GM18498 (cell line): ENCODE results near the gene GFI1B.
"Not testable (repeated sequence)": the region's sequence is repeated elsewhere in the genome, so short reads cannot be mapped to it uniquely, and the experiment has no call there.

Experiments
- ATAC-seq: cut with Tn5 transposase; IDR thresholded peaks from one replicate; pipeline ENCODE4 v1.9.1; 2021; ENCODE audit warnings: mild to moderate bottlenecking, moderate library complexity; ENCODE audit not compliant: unreplicated experiment

Gene GFI1B

DNA sequence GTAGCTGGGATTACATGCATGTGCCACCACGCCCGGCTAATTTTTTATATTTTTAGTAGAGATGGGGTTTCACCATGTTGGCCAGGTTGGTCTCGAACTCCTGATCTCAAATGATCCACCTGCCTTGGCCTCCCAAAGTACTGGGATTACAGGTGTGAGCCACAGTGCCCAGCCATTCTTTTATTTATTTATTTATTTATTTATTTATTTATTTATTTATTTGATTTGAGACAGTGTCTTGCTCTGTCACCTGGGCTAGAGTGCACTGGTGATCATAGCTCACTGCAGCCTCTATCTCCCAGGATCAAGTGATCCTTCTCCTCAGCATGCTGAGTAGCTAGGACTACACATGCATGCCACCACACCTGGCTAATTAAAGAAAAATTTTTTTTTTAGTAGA lies 10.6 kb upstream of the GFI1B start:
- not testable (repeated sequence) for ATAC-seq

DNA sequence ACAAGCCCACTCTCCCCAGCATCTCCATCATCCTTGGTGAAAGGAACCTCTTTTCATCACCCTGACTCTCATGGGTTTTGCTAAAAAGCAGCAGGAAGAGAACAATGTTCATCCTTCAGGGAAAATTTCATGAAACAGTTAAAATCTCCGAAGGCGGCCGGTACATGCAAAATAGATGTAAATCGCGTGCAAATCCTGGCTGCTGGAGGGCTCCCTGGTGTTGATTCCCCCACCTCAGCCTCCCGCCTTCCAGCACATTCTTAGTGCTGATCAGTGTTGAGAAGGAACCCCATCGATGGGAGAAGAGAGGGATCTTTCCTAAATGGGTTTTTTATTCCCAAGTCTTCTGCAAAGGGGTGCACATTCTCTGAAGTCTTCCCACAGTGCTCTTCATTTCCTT lies 8.7 kb upstream of the GFI1B start:
- ATAC-seq = no peak

DNA sequence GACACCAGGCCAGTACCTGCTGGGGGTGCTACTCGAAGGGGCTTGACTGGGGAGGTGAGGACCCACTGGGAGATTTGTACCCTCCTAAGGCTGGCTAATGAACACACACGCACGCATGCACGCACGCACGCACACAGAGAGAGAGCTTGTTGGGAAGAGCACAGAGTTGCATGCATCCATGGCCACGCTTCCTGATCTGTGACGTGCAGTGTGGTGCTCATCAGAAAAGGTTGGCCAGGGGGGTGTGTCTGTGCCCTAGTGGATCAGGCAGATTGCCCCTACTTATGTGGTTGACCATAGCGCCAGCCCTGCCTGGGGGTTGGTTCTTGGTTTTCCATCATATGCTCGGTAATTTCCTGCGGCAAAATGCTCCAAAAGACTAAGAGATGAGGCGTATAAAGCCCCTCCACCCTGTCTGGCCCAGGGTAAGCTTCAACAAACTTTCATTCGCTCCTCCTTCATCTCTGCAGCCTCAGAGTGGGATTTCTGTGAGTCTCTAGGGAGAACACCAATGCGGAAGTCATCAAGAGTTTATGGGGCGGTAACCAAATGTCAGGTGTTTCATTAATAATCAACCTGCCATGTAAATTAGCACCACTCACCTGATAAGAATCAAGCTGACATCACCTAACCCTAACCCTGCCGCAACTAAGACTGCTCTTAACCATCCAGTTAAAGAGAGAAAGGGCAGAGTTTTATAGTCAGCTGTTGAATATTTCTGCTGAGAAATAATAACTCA lies 8.0 kb upstream of the GFI1B start:
- no peak for ATAC-seq

DNA sequence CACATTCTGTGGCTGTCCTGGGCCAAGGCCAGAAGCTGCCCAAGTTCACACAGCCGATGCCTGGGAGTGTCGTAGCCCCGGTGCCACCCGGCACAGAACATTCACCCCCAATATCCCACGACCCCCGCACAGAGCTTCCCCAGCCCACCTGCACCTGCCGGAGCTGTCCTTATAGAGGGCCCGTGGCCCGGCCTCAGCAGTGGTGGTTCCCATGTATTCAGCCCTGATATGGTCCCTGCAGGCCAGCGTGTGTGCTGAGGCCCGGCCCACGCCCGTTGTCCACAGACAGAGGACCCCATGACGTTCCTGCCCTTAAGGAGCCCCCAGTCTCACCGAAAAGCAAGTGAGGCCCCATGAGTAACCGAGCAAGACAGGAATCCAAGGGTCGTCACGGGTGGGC lies 5.3 kb upstream of the GFI1B start:
- ATAC-seq = no peak

DNA sequence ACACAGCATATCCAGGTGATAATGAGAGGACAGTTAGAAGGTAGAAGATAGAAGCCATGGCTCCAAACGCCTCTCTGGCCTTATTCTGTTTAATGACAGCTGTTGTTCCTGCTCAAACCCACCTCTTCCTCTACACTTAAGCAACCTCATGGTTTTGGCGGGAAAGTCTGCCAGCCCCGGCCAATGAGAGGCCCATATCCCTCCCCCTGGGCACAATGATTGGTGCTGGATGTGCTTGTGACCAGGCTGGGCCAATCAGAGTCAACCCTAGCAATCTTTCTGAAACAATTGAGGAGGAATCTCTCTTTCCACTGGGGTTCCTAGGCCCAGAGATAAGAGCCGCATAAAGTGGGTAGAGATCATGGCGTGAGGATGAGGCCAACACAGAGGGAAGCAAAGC lies 4.8 kb upstream of the GFI1B start:
- no peak for ATAC-seq

DNA sequence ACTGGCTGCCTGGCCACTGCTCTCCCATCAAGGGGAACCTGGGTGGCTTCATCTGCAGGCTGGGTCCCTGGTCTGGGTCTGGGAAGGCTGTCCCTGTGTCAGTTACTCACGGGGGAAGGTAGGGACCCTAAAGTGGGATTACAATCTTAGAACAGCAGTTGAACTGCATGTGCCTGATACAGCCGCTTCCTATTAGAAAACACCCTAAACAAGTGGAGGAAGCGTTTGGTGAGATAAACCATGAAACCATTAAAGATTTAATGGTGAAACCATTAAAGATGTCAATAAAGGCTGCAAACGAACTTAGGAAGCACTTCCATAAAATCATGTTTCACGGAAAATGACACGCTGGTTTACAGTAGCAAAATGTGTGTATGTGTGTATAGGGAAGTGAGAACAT lies 2.5 kb upstream of the GFI1B start:
- no peak for ATAC-seq

DNA sequence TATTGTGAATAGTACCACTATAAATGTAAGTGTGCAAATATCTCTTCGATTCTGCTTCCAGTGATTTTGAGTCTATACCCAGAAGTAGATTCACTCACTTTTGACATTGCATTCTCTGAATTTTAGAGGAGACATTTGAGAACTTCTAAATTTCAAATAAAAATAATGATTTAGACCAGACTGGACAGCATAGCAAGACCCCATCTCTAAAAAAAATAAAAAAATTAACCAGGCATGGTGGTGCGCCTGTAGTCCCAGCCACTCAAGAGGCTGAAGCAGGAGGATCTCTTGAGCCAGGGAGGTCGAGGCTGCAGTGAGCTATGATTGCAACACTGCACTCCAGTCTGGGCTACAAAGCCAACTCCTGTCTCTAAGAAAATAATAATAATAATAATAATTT lies 1.9 kb upstream of the GFI1B start:
- no peak for ATAC-seq

DNA sequence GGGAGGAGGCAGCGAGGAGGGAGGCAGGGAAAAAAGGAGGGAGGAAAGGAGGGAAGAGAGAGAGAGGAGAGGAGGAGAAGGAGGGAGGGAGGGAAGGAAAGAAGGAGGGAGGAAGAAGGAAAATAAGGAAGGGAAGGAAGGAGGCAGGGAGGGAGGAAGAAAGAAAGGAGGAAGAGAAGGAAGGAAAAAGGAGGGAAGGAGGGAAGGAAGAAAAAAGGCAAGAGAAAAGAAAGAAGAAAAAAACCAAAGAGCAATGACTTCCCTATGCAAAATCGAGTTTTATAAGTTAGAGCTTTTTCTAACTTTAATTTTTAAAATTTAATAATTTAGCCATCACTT lies 413 bp upstream of the GFI1B start:
- no peak for ATAC-seq

DNA sequence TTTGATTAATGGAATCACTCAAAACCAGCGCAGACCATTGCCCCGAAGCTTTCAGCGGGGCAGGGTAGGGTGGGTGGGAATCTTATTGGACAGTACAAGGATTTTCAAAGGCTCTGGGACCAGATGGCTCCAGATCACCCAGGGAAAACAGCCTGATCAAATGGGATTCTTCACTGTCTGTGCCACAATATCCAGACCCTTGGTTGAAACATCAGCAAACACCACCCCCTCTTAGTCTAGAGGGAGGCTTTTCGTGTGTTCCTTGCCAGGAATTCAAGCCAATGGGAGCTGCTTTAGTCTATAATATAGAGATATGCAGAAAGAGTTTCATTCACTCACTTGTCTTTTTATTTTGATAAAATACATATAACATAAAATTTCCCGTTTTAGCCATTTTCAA lies 1.7 kb downstream of the GFI1B start:
- ATAC-seq = no peak

DNA sequence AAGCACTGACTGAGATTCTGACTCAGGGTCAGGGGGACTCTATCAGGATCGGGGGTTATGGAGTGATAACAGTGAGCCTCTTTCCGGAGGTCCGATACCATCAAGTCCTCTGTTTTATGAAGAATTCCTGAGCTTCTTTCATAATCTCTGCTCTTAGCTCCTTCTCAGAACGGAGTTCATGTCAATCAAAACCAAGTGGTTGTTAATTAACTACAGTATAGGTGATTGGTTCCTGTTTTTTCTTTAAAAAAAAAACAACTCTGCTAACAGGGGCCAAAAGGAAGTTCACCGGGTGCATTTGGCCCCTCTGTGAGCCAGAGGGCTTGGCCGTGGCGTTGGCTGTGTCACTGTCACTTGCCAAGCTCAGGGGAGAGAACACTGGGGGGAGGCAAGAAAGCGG lies 4.0 kb downstream of the GFI1B start:
- no peak for ATAC-seq

DNA sequence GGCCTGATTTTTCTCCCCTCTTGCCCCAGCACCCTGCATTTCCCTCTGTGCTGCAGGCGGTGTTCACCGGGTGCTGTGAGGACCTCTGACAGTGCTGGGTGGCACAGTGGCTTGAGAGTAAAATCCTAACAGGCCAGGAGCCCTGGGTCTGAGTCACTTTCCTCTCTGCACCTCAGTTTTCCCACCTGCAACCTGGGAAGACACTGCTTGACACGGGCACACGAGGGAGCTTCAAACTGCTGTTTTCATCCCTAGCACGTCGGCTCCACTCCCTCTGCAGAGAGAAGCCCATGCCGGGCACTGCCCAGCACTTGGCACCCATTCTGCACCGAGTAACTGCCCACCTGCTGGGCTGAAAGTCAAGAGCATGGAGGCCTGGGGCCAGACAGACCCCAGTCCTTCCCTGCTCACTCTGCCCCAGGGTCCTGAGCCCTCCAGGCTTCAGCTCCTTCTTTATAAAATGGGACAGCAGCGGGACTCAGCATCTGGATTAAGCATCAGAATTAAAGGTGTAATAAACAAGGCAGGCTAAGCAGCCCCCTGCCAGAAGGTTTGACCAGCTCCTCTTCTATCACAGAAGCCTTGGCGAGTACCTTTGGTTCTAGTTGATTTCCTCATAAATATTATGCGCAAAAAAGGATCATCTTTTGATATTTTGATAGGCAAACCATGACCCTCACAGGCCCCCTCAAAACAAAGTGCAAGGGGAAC lies 5.2 kb downstream of the GFI1B start:
- no peak for ATAC-seq

DNA sequence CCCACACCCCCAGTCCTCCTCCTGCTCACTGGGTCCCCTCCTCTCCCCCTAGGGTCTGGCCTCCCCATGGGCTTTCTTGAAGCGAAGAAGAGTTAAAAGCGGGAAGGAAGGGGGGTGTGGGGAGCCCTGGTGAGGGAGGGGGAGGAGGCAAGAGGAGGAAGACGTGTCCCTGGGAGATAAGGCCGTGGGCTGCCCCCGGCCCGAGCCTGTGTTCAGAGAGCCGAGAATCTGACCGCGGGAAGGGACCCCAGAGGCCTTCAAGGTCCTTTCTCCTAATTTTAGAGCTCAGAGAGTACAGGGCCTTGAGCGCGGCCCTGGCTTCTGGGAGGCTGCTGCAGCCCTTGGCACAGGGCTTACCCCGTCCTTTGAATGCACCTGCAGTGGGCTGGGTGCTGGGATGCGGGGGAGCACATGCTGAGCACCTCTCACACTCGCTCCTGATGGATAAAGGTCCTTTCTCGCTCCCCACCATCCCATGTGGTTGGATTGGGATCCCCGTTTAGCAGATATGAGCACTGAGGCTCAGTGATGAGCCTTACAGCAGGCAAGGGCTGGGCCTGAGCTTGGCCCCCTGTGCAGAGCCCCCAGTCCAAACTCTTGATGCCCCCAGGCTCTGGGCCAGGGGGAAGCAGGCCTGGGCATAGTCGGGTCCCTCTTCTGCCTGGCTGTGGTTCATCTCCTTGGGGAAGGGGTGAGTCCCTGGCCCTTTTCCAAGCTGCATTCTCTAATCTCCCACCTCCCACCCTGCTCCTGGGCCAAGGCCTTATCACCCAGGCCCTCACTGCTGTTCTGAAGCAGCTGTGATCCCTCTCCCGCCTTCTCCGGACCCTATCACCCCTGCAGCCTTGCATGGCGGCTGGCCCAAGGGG lies 5.9 kb downstream of the GFI1B start:
- ATAC-seq = no peak

DNA sequence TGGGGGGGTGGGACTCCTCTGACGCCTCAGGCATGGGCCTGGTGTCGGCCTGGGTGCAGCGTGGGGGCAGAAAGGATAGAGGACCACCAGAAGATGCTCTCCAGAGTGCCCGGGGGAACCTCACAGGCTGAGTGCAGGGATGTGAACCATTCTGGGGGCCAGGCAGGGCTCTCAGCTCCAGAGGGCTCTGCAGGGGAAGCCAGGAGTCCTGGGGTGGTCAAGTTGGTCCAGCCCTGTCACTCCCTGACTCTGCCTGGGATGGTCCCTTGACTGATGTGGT lies 6.5 kb downstream of the GFI1B start:
- ATAC-seq = no peak

DNA sequence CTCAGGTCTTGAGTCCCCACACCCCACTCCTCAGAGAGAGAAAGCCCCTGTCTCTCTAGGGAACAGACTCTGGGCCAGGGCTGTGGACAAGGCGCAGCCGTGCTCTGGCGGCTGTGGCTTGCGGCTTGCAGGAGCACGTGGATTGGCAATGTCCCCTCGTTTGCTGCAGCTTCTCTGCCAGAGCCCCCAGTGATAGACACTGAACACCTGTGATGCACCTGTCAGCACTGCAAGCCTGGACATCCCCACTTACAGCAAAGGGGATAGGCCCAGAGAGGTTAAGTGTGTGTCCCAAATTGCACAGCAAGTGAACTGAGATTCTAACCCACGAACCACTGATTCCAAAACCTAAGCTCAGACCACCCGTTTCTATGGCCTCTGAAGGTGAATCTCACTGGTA lies 7.0 kb downstream of the GFI1B start:
- ATAC-seq = no peak

DNA sequence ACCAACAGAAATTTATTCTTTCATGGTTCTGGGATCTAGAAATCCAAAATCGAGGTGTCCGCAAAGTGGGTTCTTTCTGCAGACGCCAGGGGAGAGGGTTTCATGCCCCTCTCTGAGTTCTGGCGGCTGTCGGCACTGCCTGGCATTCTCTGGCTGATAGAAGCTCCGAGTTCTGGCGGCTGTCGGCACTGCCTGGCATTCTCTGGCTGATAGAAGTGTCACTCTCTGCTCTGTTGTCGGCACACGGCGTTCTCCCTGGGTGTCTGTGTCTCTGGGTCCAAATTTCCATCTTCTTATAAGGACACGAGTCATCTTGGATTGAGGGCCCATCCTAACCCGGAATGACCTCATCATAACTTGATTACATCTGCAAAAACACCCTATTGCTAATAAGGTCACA lies 7.6 kb downstream of the GFI1B start:
- no peak for ATAC-seq

DNA sequence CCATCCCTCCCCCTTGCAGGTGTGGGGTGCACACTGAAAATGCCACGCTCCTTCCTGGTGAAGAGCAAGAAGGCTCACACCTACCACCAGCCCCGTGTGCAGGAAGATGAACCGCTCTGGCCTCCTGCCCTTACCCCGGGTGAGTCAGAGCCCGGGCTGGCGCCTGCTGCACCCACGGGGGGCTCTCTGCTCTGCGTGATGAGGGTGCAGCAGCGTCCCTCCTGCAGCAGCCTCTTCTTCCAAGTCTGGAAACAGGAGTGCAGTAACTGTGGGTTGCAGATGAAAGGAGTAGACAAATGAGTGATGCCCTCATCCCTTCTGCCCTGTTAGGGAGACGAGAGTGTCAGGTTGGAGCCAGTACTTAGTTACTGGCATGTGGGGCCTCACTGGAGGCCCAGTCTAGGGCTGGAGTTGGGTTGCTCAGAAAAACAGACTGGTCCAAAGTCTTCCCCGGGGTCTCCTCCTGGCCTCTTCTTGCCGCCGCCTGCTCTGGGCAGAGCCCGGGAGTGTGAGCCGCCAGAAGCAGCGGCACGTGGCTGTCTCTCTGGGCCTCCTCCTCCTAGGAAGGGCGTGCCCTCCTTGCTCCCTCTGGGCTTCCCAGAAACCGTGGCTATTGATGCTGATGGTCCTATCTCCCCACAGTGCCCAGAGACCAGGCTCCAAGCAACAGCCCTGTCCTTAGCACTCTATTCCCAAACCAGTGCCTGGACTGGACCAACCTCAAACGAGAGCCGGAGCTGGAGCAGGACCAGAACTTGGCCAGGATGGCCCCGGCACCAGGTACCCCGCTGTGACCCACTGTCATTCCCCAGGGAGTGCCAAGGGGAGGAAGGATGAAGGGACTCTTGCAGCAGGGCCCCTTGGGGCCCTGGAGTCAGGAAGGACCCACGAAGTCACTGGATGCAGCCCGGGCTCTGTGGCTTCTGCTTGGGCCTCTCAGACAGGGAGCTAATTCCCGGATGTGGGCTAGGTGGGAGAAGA lies 8.4 kb downstream of the GFI1B start:
- ATAC-seq = no peak

DNA sequence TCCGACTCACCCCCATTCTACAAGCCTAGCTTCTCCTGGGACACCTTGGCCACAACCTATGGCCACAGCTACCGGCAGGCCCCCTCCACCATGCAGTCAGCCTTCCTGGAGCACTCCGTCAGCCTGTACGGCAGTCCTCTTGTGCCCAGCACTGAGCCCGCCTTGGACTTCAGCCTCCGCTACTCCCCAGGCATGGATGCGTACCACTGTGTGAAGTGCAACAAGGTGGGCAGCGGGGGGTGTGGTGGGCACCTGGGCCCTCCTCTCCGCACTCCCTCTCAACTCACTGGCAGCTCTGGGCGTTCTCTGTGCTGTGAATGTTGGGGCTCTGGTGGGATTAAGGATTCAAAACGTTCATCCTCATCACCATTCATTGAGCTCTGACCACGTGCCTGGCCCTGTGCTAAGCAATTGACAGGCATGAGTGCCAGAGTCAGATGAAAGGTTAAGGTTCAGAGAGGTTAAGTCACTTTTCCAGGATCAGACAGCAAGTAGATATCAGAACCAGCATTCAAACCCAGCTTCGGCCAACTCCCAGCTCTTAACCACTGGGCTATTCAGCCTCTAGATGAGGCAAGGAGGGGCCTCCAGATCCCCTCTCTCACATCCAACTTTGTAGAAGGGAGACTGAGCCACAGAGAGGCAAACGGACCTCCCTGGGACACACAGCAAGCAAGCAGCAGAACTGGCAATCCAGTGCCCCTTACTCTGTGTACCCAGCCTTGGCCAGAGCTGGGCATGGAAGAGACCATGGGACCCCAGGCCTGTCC lies 9.9 kb downstream of the GFI1B start:
- no peak for ATAC-seq

DNA sequence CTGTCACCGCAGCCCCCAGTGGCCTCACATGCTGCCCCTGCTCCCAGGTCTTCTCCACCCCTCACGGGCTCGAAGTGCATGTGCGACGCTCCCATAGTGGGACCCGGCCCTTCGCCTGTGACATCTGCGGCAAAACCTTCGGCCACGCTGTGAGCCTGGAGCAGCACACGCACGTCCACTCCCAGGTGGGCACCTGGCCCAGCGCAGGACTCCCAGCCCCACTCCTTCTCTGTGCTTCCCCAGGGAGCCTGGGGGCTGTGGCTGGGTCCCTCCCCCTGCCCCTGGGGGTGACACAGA lies 10.5 kb downstream of the GFI1B start:
- no peak for ATAC-seq

DNA sequence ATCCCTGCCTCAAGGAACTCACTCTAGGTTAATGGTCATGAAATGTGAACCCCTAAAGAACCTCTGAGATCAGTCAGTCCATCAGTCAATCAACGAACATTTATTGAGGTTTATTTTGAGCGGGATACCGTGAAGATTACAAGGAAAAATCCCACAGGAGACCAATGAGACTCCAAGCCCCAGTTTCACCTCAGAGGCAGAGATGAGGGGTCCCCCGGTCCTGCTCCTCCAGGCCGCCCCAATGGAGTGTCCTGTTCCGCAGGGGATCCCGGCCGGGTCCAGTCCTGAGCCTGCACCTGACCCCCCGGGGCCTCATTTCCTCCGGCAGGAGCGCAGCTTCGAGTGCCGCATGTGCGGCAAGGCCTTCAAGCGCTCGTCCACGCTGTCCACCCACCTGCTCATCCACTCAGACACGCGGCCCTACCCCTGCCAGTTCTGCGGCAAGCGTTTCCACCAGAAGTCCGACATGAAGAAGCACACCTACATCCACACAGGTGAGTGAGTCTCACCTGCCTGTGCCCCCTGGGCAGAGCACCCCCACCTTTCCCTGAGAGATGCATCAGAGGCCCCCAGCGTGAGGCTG lies 11.0 kb downstream of the GFI1B start:
- ATAC-seq = no peak

DNA sequence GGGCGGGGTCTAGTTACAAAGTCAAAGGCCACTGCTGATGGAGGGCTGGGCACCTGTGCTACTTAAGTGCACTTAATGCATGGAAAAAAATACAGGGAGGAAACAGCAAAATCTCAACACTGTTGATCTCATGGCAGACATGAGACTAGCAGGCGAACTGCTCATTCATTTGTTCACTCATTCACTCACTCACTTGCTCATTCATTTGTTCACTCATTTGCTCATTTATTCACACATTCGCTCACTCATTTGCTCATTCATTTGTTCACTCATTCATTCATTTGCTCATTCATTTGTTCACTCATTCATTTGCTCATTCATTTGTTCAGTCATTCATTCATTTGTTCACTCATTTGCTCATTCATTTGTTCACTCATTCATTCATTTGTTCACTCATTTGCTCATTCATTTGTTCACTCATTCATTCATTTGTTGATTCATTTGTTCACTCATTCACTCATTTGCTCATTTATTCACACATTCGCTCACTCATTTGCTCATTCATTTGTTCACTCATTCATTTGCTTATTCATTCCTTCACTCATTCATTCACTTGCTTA lies 11.6 kb downstream of the GFI1B start:
- not testable (repeated sequence) for ATAC-seq
